Stimulated activated CD4-positive, alpha-beta T cell treated with anti-CD3 and anti-CD28 coated beads, Interleukin-4, amount 100 ng/mL, for 4 hours (primary cell): ENCODE measurements around the gene AP1M1.

ENCODE experiments used
- DNase-seq, 2 experiments: peaks; one replicate each; pipeline ENCODE4 v3.0.0-alpha.2; 2020

The AP1M1 gene

DNA sequence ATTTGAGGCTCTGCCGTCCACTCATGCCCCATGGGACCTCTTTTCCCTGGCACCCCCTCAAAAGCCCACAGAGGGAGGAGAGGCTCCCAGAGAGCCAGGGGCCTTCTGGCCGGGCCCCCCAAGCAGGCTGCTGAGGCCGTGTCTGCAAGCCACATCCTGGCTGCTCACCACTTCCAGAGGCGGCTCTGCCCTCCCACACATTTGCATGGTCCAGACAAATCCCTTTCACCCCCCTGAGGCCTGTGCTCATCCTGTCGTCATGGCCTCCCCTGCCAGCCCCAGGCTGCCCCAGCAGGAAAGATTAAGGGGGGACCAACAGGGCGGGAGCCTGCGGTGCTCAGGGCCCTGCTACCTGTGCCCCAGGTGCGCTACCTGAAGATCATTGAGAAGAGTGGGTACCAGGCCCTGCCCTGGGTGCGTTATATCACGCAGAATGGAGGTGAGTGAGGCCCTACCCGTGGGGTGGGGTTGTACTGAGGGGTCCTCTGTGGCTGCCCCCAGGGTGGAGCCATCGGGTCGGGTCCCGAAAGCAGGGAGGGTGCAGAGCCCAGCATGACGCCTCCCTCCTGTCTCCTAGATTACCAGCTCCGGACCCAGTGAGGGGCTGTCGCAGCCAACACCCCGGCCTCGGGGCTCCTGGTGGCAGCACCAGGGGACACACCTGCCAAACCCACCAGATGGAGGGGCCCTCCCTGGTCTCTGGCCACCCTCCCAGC, 36.3 kb downstream of the AP1M1 start:
- DNase-seq: no peak

GRCh38 chr19:16234552-16235445, 37.1 kb downstream of the AP1M1 start:
- no peak for DNase-seq

- no peak for DNase-seq
Measured at GRCh38 chr19:16235811-16236652, 38.3 kb downstream of the AP1M1 start.

- DNase-seq: no peak
Measured at GRCh38 chr19:16244091-16244490, 46.4 kb downstream of the AP1M1 start.

- DNase-seq: peak; percentile 66 to 88
Measured at GRCh38 chr19:16247353-16248182, 49.9 kb downstream of the AP1M1 start.

DNA sequence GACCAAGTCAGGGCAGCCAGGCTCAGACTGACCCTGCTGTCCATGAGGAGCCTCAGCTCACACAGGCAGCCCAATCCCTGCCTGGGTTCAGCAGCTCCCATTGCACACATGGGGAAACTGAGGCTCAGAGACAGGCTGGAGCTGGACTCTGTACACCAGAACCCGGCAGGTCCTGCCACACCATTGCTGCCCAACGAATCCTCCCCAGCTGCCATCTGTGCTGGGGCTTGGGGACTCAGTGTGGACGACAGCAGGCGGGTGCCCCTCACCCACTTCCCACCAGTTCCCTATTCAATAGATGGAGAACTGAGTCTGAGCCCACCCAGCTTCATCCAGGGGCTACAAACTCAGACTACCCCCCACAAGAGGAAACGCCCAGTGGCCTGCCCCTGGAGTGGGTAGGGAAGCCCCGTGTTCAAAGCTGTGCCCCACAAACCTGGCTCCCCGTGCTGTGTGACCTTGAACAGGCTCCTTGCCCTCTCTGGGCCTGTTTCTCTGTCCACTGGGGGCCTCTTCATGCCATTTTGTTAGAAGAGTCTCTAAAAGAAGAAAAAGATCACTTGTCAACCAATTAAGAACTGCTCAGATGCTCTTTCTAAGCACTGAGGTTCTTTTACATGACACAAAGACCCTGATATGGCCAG, 50.8 kb downstream of the AP1M1 start:
- DNase-seq: no peak

GRCh38 chr19:16249826-16250404, 52.2 kb downstream of the AP1M1 start:
- no peak for DNase-seq

DNA sequence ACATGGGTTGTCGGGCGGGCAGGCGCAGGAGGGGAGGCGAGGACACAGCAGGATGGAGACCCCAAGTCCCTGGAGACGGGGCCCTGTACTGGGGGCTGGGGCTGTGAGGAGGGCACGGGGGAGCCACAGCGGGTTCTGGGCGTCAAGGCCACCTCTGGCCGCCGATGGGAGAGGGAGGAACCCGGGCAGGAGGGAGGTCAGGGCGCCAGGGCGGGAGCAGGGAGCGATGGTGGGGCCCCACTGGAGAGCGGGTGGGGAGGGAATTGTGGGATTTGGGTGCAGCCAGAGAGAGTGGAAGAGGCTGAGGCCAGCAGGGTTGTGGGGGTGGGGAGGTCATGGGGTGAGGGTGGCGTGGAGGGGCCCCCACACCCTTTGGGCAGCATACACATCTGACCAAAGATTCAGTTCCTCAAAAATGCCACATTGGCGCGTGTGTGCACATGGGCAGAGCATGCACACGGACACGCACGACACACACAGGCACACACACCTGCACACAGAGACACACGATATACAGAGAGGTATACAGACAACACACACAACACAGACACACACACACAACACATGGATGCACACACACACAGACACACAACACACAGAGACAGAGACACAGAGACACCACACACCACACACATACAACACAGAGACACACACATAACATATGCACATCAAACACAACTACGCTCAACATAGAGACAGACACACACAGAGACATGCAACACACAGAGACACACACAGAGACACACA, 54.9 kb downstream of the AP1M1 start:
- no peak for DNase-seq

DNA sequence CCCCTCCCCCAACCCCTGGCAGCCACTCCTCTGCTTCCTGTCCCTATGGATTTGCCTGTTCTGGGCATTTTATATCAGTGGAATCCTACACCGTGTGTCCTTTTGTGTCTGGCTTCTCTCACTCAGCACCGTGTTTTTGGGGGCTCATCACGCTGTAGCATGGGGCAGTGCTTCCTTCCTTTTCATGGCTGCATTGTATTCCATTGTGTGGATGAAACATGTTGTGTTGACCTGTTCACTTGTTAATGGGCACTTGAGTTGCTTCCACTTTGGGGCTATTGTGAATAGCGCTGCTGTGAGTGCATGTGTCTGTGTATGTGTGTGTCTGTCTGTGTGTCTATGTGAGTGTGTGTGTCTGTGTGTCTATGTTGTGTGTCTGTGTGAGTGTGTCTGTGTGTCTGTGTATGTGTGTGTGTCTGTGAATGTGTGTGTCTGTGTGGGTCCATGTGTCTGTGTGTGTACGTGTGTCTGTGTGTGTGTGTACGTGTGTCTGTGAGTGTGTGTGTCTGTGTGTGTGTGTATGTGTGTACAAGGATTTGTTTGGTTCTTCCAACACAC, 57.2 kb downstream of the AP1M1 start:
- DNase-seq: no peak

- no peak for DNase-seq
Measured at GRCh38 chr19:16257509-16258002, 59.8 kb downstream of the AP1M1 start.

GRCh38 chr19:16258440-16258903, 60.8 kb downstream of the AP1M1 start:
- no peak for DNase-seq

GRCh38 chr19:16259385-16260159, 61.9 kb downstream of the AP1M1 start:
- DNase-seq: no peak

GRCh38 chr19:16260160-16260811, 62.6 kb downstream of the AP1M1 start:
- DNase-seq: no peak

DNA sequence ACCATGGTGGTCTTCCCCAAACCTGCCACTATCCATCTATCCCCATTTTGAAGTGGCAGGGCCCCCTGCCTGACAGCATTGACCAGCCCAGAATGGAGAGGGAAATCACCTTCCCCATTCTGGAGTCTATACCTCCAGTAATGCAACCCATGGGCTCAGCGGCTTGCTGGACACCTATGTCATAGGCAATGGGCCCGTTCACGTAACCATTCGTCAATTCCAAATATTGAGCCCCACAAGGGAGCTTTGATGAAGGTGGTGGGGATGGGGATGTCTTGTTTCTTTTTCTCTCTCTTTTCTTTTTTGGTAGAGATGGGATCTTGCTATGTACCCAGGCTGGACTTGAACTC, 63.1 kb downstream of the AP1M1 start:
- DNase-seq: no peak

- peak in 1 of 2 experiments; percentile 25 for DNase-seq
Measured at GRCh38 chr19:16261584-16262368, 64.1 kb downstream of the AP1M1 start.

DNA sequence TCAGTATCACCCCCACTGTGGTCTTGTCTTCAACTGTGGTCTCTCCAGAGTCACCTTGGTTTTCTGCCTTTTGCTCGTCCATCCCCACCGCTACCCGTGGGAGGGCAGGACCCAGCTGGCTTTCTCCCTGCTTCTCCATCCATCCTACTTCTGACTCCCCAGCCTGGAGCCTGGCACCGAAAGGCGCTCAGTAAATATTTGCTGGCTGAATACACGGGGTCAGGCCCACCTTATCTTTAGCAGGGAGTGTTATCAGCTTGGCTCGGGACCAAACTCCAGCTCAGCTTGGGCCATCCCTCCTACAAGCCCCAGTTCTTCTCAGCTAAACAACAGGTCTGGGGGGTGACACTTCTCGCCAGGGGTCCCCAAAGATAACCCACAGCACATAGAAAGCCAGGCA, 64.9 kb downstream of the AP1M1 start:
- no peak for DNase-seq

DNA sequence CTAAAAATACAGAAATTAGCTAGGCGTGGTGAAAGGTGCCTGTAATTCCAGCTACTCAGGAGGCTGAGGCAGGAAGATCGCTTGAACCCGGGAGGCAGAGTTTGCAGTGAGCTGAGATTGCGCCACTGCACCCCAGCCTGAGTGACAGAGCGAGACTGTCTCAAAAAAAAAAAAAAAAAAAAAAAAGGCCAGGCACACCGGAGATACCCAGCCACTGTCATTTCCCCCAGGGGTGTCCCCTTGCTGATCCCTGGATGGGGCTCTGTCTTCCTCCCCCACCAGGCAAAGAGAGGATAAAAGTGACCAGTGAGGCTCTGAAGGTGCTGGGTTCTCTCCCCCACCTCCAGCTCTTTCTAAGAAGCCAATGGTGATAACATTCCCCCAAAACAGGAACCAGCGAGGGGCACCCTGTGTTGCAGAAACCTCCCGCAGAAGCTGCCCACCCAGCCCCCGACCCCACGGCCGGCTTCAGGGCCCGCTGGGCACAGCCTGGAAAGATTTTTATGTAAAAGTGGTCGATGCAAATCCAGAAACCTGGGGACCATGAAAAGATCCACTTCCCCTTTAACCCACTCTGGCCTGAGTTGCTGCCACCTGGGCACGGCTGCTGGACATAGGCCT, 65.5 kb downstream of the AP1M1 start:
- no peak for DNase-seq
